H1 (cell line): ENCODE results near the gene ACAT2. TPM values are rescaled to one million over a fixed set of nuclear protein-coding genes. Genes with fewer than 3 reads are reported as not detected.

Experiments used
- ASH2L ChIP-seq: fragments of 200-600, 300-600 bp; sonication (generic); IDR thresholded peaks from one replicate; pipeline ENCODE4 v1.7.1; 2017; ENCODE audit warnings: low read length
- ATF3 ChIP-seq: IDR thresholded peaks from 2 replicates; pipeline ENCODE4 v1.6.1; 2011; ENCODE audit warnings: low read depth, mild to moderate bottlenecking, low read length; ENCODE audit not compliant: insufficient read depth
- BCL11A ChIP-seq, 2 experiments: IDR thresholded peaks; one replicate each; pipeline ENCODE4 v1.6.1; 2011; ENCODE audit warnings: low read depth in 2 of 2, low read length in 2 of 2, mild to moderate bottlenecking in 2 of 2
- BRCA1 ChIP-seq: IDR thresholded peaks from 2 replicates; pipeline ENCODE4 v1.6.1; 2012; ENCODE audit warnings: low read depth, low read length, improper control_type of control experiment
- CBX5 ChIP-seq: fragments of 300-800, 300-1000 bp; sonication (generic); IDR thresholded peaks from 2 replicates; pipeline ENCODE4 v1.7.1; 2016; ENCODE audit warnings: antibody characterized with exemption, low read length, low read depth
- CREB1 ChIP-seq: IDR thresholded peaks from 2 replicates; pipeline ENCODE4 v1.6.1; 2012; ENCODE audit warnings: inconsistent platforms
- CTBP2 ChIP-seq: IDR thresholded peaks from 2 replicates; pipeline ENCODE4 v1.7.0; 2011; ENCODE audit warnings: borderline replicate concordance, mild to moderate bottlenecking, moderate library complexity, mixed read lengths, low read length; ENCODE audit not compliant: insufficient read depth, insufficient read length
- EZH2 ChIP-seq: fragments of 200-600 bp; sonication (generic); IDR thresholded peaks from 2 replicates; pipeline ENCODE4 v1.7.1; 2012; ENCODE audit warnings: low read depth, mild to moderate bottlenecking, moderate library complexity, low read length, inconsistent platforms; ENCODE audit not compliant: severe bottlenecking
- GABPA ChIP-seq: IDR thresholded peaks from 2 replicates; pipeline ENCODE4 v1.6.1; 2011; ENCODE audit warnings: mild to moderate bottlenecking, low read length, moderate library complexity, borderline replicate concordance; ENCODE audit not compliant: insufficient read depth
- GTF2F1 ChIP-seq: IDR thresholded peaks from 2 replicates; pipeline ENCODE4 v1.6.1; 2012; ENCODE audit warnings: low read depth, low read length, improper control_type of control experiment, borderline replicate concordance
- HDAC2 ChIP-seq, 2 experiments: fragments of 300-600 bp in 1 of 2; sonication (generic) in 1 of 2; IDR thresholded peaks; 2 replicates each; pipeline ENCODE4 v1.6.1; 2011 to 2012; ENCODE audit warnings: low read depth in 2 of 2, low read length in 2 of 2, mild to moderate bottlenecking in 2 of 2, moderate library complexity in 2 of 2, borderline replicate concordance in 1 of 2, inconsistent platforms in 1 of 2
- HDAC6 ChIP-seq: IDR thresholded peaks from one replicate; pipeline ENCODE4 v1.7.1; 2012; ENCODE audit warnings: low read depth, mild to moderate bottlenecking, inconsistent platforms, low read length, moderate library complexity
- JUND ChIP-seq: IDR thresholded peaks from 2 replicates; pipeline ENCODE4 v1.6.1; 2011; ENCODE audit warnings: mild to moderate bottlenecking, improper control_type of control experiment, low read length
- POU5F1 ChIP-seq: IDR thresholded peaks from 2 replicates; pipeline ENCODE4 v1.6.1; 2011; ENCODE audit warnings: low read depth, mild to moderate bottlenecking, low read length, moderate library complexity
- RBBP5 ChIP-seq: IDR thresholded peaks from 2 replicates; pipeline ENCODE4 v1.7.1; 2012; ENCODE audit warnings: low read depth, mild to moderate bottlenecking, inconsistent platforms, low read length, moderate library complexity, borderline replicate concordance
- RFX5 ChIP-seq: IDR thresholded peaks from 2 replicates; pipeline ENCODE4 v1.6.1; 2011; ENCODE audit warnings: low read depth, low read length, improper control_type of control experiment, borderline replicate concordance
- SIRT6 ChIP-seq: IDR thresholded peaks from one replicate; pipeline ENCODE4 v1.7.1; 2012; ENCODE audit warnings: low read length, inconsistent platforms
- SP4 ChIP-seq: IDR thresholded peaks from 2 replicates; pipeline ENCODE4 v1.6.1; 2012; ENCODE audit warnings: low read length, inconsistent platforms
- SRF ChIP-seq: IDR thresholded peaks from 2 replicates; pipeline ENCODE4 v1.6.1; 2011; ENCODE audit warnings: mild to moderate bottlenecking, low read depth, low read length, moderate library complexity
- SUZ12 ChIP-seq: fragments of 200-600 bp; sonication (generic); IDR thresholded peaks from 2 replicates; pipeline ENCODE4 v1.6.1; 2012; ENCODE audit warnings: mild to moderate bottlenecking, inconsistent platforms, low read length, moderate library complexity, mixed read lengths
- TAF1 ChIP-seq: IDR thresholded peaks from 2 replicates; pipeline ENCODE4 v1.6.1; 2011; ENCODE audit warnings: mild to moderate bottlenecking, low read depth, low read length
- TCF12 ChIP-seq: IDR thresholded peaks from 2 replicates; pipeline ENCODE4 v1.6.1; 2011; ENCODE audit warnings: low read depth, mild to moderate bottlenecking, low read length
- TEAD4 ChIP-seq: IDR thresholded peaks from 2 replicates; pipeline ENCODE4 v1.6.1; 2012; ENCODE audit warnings: low read depth, low read length, inconsistent platforms, mixed read lengths
- polyA plus RNA-seq, 7 experiments: library from polyadenylated mRNA; depleted of rRNA in 3 of 7; stranded (reverse) in 5 of 7; unstranded in 2 of 7; fragments of >200 nt in 5 of 7; fragments of 200-250 nt in 2 of 7; gene quantifications; 1 replicate in 5 of 7; 2 replicates in 1 of 7; 4 replicates in 1 of 7; pipeline versions ENCODE4 v1.2.1 to v1.2.3, GENCODE V29; 2011 to 2013; ENCODE audit warnings: missing spikeins in 2 of 7, mixed read lengths in 2 of 7
- total RNA-seq: library from RNA; stranded (reverse); fragmentation: NEBNext Ultra II Directional; extraction: Animal tissue kit (Norgen Biotek cat#: 25700); gene quantifications from 2 replicates; pipeline ENCODE4 v1.2.1, GENCODE V29; 2021

ACAT2 gene
- total and polyA plus RNA-seq, 2 of the 8 experiments (the other 6 are each of a cell fraction or from before 2014, with no cell fraction given), result 61.6 to 166 TPM

- peak in 1 of 2 experiments; percentile 51; a peak in 1 of 4 replicates for TF ChIP-seq HDAC2 (IDR thresholded peaks at IDR 0.05; ENCODE audit: borderline replicate concordance in 1 of 2, low read depth in 2 of 2, low read length in 2 of 2)
- TF ChIP-seq CREB1, result no peak
- peak; percentile 21; the same call in 1 of the 2 replicates for TF ChIP-seq RBBP5
- no peak for TF ChIP-seq RFX5
- TF ChIP-seq BCL11A (IDR thresholded peaks at IDR 0.05; ENCODE audit: low read depth in 2 of 2, low read length in 2 of 2), result no peak
- TF ChIP-seq TAF1, result peak; percentile 98
- no peak for TF ChIP-seq BRCA1
- no peak for TF ChIP-seq SRF
- no peak for TF ChIP-seq CBX5
- TF ChIP-seq HDAC6, result no peak
- no peak for TF ChIP-seq SP4
- TF ChIP-seq SUZ12, result no peak
- TF ChIP-seq POU5F1, result no peak
- TF ChIP-seq TCF12, result no peak
- TF ChIP-seq GABPA, result peak; percentile 86; the same call in 1 of the 2 replicates
- 0 out of 2 replicates have a peak, but pooled peaks have one; percentile 2 for TF ChIP-seq TEAD4
- TF ChIP-seq ATF3, result no peak
- no peak for TF ChIP-seq EZH2
- no peak for TF ChIP-seq CTBP2
- no peak for TF ChIP-seq SIRT6
- TF ChIP-seq ASH2L, result peak; percentile 14
- no peak for TF ChIP-seq GTF2F1
- no peak for TF ChIP-seq JUND
Observed at GRCh38 chr6:159789377-159790148, 27.7 kb downstream of the ACAT2 start, which contains the start of gene TCP1 (continued).
